ENCODE results near the gene ATRN.
"Not testable (repeated sequence)": the region's sequence is repeated elsewhere in the genome, so short reads cannot be mapped to it uniquely, and the experiment has no call there.

ATRN gene

DNA sequence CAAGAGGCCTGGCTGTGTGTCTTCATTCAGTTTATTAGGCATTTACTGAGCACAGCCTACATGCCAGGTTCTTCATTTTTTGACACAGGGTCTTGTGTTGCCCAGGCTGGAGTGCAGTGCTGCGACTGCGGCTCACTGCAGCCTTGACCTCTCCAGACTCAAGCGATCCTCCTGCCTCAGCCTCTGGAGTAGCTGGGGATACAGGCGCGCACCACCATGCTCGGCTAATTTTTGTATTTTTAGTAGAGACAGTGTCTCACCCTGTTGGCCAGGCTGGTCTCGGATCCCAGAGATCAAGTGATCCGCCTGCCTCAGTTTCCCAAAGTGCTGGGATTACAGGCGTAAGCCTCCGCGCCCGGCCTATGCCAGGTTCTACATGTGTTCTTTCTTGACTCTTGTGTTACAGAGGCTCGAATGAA lies 601 bp upstream of the ATRN start:
- DNase-seq (ENCODE audit: low read depth in 2 of 2) = no peak

DNA sequence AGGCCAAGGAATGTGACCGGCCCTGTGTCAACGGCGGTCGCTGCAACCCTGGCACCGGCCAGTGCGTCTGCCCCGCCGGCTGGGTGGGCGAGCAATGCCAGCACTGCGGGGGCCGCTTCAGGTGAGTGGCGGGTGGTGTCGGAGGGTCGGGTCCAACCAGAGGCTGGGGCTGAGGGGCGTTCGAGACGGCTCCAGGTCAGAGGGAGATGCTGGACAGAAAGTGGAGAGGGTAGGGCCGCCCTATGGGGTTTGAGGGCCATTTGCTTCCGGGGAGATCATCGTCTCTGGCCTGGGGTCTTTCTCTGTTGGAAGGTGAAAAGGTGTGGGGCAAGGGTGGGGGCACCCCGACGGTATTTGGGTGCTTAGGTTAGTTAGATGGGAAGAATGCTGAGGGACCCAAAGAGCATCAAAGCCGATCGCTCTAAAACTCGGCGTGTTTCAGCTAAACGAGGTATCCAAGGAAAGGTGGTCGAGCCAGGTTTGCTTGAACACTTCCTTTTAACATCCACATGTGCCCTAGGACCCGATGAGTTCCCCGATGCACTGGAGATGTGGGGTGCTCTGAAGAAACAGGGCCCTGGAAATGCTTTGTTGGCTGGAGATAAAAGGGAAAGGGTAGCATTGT lies 691 bp downstream of the ATRN start:
- no peak for DNase-seq (ENCODE audit: low read depth in 2 of 2)

DNA sequence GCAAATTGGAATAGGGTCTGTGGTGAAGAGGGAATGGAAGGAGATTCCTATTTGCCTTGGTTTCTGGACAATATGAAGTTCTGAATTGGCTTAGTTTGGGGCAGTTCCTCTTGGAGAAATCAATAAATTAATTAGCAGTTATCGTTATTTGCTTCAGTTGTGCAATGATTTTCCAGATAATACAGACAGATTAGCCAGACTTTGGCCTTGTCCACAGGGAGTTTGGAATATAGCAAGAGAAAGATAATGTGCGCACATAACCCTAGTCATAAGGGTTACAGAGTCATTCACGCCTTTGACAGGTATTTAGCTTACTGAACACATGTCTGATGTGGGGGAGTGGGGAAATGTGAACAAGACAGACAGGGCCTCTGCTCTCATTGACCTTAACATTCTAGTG lies 1.3 kb downstream of the ATRN start:
- DNase-seq (ENCODE audit: low read depth in 2 of 2) = no peak

DNA sequence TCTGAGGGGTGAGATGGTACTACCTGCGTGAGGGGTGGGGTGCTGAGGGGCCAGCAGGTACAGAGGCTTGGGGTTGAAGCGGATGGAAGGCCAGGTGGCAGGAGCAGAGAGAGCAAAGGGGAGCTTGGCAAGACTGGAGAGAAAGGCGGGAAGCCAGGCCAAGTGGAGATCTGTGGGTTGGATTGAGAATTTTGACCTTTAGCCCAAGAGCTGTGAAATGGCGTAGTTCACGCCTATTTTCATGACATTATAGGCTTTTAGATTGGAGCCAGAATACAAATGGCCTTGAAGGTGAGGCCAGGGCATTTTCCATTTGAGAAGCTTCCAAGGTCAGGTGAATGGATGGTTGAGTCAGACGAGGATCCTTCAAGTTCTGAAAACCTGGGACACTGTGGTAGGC lies 2.5 kb downstream of the ATRN start:
- no peak for DNase-seq (ENCODE audit: low read depth in 2 of 2)

DNA sequence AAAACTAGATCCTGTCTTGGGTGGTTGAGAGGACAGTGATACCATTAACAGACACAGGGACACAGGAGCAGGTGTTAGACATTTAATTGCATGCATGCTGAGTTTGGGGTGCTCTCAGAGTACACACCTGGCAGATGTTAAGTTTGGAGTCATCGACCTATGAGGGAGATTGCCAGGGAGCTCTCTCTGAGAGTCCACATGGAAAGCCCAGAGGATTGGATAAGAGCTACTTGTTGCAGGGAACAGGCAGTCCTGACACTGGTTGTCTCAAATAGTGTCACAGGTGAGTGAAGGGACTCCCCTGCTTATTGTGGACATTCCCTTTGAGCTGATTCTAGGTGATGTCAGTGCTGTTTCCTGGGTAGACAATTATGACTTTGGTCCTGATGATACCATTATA lies 3.1 kb downstream of the ATRN start:
- DNase-seq (ENCODE audit: low read depth in 2 of 2) = no peak

DNA sequence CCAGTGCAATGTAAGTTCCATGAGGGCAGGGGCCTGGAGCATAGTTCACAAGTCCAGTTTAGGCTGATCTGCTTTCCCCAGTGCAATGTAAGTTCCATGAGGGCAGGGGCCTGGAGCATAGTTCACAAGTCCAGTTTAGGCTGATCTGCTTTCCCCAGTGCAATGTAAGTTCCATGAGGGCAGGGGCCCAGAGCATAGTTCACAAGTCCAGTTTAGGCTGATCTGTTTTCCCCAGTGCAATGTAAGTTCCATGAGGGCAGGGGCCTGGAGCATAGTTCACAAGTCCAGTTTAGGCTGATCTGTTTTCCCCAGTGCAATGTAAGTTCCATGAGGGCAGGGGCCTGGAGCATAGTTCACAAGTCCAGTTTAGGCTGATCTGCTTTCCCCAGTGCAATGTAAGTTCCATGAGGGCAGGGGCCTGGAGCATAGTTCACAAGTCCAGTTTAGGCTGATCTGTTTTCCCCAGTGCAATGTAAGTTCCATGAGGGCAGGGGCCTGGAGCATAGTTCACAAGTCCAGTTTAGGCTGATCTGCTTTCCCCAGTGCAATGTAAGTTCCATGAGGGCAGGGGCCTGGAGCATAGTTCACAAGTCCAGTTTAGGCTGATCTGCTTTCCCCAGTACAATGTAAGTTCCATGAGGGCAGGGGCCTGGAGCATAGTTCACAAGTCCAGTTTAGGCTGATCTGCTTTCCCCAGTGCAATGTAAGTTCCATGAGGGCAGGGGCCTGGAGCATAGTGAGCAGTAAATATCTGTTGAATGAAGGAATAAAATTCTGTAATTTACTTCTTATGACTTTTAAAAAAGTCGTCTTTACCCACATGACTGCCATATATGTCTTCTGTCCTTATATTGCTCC lies 6.4 kb downstream of the ATRN start:
- DNase-seq (ENCODE audit: low read depth in 2 of 2) = not testable (repeated sequence)

DNA sequence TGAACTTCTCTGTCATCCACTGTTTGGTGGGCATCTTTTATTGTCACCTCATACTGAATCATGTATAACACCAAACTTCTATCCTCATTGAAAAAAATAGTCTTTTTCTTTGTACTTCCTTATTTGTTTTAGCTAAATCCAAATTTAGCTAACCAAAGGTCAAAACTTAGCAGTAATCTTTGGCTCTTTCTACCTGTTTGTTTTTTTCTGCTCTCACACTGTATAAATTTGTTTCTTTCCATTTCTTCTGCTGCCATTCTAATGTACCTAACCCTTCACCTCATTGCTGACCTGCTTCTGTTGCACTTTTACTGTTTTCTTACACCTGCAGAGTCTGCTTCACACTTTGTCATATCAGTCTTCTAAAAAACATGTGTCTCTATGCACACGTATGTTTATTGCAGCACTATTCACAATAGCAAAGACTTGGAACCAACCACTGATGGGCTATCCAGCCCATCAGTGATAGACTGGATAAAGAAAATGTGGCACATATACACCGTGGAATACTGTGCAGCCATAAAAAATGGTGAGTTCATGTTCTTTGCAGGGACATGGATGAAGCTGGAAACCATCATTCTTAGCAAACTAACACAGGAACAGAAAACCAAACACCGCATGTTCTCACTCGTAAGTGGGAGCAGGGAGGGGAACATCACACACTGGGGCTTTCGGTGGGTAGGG lies 7.2 kb downstream of the ATRN start:
- no peak for DNase-seq (ENCODE audit: low read depth in 2 of 2)

DNA sequence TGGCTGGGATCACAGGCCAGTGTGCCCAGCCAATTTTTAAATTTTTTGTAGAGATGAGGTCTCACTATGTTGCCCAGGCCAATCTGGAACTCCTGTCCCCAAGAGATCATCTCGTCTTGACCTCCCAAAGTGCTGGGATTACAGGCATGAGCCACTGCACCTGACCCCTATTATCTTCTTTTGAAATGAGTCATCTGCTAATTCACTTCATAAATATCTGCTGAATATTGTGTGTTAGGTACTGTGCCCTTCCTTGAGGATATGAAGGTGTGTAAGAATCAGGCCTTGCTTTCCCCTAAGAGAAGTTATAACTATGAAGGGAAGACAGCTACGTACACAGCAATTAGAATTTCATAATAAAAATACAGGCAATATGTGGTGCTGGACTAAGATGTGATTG lies 8.2 kb downstream of the ATRN start:
- no peak for DNase-seq (ENCODE audit: low read depth in 2 of 2)

DNA sequence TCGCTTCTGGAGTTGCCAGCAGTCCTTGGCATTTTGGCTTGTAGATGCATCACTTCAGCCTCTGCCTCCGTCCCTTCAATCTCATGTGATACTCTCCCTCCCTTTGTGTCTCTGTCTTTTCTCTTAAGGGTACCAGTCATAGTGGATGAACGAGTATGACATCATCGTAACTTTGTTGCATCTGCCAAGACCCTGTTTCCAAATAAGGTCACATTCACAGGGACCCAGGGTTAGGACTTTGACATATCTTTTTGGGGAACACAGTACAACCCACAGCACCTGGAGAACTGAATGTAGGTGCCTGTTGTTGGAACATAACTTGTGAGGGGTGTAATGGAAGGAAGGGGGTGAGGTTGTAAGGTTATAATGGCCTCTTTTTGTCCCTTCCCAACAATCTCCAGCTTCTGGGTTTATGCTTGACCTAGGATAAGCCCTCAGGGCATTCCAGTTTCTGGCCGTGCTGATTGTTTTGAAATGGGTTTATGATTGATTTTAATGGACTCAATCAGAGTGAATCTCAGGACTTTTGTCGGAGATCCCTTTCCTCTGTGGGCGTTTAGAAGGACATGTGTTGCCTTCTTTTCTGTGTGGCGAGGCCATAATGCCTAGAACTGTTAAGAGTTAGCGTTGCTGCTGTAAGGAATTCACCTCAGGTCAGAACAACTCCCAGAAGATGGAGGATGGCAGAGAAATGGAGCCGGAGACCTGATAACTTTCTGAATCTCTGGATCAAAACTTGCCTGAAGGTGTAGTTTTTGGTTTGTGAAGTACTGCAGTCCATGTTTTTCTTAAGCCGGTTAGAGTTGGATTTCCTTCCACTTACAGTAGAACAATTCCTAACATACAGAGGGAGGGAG lies 9.2 kb downstream of the ATRN start:
- no peak for DNase-seq (ENCODE audit: low read depth in 2 of 2)

DNA sequence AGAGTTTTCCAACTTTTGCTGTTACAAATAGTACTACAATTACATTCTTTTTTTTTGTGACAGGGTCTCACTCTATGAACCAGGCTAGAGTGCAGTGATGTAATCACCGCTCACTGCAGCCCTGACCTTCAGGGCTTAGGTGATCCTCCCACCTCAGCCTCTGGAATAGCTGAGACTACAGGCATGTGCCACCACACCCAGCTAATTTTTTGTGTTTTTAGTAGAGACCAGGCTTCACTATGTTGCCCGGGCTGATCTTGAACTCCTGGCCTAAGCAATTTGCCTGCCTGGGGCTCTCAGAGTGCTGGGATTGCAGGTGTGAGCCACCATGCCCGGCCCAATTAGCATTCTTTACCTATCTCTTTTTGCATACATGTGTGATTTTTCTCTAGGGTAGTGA lies 12.5 kb downstream of the ATRN start:
- no peak for DNase-seq (ENCODE audit: low read depth in 2 of 2)

DNA sequence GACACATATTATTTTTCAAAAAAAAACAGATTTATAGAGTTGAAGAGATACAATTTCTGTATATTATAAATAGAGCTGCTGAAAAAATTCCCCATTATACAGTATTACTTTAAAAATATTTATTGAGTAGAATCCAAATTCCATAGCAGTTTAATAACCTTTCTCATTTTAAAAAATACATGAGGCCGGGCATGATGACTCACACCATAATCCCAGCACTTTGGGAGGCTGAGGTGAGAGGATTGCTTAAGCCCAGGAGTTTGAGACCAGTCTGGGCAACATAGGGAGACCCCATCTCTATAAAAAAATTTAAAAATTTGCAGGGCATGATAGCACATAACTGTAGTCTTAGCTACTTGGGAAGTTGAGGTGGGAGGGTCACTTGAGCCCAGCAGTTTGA lies 13.0 kb downstream of the ATRN start:
- no peak for DNase-seq (ENCODE audit: low read depth in 2 of 2)

DNA sequence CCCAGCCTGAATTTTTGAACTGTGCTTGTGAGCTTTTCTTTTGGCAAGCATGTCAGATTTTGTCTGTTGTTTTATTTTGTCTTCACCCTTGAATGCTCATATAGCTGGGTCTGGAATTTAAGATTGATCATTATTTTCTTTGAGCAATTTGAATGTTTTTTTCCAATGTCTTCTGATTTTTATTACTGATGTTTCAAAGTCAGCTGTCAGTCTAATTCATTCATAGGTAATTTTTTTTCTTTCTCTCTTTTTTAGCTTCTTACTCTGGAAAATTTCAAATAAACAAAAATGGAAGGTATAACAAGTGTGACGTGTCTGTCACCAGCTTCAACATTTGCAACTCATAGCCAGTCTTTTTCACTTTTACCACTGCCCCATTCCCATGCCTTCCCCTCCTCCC lies 15.1 kb downstream of the ATRN start:
- no peak for DNase-seq (ENCODE audit: low read depth in 2 of 2)

DNA sequence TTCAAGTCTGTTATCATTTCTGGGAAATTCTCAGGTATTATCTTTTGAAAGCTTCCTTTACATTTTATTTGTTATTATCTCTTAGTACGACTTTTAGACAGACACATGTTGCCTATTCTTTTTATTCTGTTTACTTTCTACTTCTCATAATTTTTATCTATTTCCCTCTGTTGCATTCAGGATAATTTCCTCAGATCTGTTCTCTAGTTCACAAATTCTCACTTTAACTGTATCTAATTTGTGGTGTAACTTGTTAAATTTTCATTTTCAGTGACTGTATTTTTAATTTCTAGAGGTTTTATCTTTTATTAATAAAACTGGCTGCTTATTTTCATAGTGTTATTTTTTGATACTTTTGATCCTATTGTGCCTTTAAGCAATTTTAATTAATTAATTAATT lies 16.0 kb downstream of the ATRN start:
- DNase-seq (ENCODE audit: low read depth in 2 of 2) = no peak

DNA sequence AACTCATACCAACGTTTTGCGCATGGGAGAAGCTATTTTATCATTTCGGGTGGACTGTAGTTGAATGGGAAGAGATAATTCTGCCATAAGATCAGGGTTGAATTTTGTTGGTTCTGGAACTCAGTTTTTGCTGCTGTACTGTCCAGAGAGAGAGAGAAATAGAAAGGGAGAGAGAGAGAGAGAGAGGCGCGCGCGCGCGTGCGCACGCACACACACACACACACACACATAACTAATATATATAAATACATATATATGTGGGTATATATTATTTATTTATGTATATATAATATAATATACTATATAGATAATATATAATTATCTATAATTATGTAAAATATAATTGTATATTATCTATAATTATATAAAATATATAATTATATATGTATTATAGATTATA lies 21.9 kb downstream of the ATRN start:
- DNase-seq (ENCODE audit: low read depth in 2 of 2) = no peak

DNA sequence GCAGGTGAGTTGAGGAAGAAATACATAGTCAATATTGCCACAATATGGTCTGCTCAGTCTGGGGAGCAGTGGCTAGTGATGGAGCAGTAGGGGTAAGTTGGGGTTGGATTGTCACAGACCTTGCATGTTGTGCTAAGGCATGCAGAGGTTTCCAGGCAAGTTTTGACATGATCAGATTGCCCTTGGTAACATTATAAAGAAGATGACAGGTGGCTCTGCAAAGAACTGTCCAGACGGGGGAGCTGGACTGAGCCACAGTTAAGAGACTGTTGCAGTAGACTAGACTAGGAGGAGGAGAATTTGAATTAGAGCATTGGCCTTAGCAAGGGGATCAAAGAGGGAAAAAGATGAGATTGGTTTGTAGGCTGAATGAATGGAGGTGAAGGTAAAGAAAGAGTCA lies 23.4 kb downstream of the ATRN start:
- DNase-seq (ENCODE audit: low read depth in 2 of 2) = no peak

DNA sequence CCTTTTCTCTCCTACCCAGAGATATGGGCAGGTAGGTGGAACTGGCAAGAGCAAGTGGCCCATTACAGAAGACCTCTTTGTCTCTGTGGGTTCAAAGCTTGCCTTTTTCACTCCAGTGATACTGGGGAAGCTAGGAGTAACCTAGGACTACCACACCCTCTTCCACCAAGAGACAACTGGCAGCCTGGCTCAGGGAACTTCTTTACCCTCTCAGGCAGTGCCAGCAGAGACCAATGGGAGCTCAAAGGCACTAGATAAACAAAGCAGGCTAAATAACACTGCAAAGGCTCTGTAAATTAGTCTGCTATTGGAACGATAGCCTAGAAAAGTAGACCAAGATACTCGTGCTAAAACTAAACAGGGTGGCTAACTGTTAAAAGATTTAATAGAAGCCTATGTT lies 32.1 kb downstream of the ATRN start:
- DNase-seq (ENCODE audit: low read depth in 2 of 2) = no peak

DNA sequence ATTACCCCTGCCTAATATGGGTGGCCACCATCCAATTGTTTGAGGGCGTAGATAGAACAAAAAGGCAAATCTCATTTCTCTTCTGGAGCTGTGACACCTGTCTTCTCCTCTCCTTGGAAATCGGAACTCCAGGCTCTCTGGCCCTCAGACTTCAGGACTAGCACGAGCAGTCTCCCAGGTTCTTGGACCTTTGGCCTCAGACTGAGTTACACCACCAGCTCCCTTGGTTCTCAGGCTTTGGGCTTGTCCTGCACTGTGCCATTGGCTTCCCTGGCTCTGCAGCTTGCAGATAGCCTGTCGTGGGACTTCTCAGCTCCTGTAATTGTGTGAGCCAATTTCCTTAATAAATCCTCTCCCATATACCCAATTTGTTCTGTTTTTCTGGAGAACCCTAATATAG lies 34.3 kb downstream of the ATRN start:
- DNase-seq (ENCODE audit: low read depth in 2 of 2) = no peak

DNA sequence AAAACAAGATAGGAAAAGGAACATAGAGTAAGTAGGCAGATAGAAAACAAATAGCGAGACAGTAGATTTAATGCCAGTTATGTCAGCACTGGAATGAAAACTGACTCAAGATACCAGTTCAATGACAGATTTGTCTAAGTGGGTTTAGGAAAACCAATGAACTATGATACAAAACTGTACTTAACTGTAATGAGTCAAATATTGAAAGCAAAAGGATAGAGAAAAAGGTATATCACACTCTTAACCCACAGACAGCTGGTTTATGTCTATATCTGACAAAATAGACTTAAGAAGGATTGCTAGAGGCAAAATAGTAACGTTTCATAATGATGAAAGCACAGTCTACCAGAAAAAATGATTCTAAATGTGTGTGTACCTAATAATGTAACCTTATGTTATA lies 38.2 kb downstream of the ATRN start:
- no peak for DNase-seq (ENCODE audit: low read depth in 2 of 2)

DNA sequence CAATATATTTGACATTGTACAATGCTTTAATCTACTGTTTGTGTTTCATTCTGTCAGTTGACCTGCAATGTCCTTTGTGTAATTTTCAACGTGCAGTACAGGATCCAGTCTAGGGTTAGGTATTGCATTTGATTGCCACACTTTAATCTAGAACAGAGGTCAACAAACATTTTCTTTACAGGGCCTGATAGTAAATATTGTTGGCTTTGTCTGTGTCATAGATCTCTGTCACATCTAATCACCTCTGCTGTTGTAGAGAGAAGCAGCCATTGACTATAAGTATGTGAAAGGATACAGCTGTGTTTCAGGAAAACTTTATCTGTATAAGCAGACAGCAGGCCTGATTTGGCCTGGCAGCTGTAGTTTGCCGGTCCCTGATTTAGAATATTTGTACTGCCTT lies 39.3 kb downstream of the ATRN start:
- no peak for DNase-seq (ENCODE audit: low read depth in 2 of 2)

DNA sequence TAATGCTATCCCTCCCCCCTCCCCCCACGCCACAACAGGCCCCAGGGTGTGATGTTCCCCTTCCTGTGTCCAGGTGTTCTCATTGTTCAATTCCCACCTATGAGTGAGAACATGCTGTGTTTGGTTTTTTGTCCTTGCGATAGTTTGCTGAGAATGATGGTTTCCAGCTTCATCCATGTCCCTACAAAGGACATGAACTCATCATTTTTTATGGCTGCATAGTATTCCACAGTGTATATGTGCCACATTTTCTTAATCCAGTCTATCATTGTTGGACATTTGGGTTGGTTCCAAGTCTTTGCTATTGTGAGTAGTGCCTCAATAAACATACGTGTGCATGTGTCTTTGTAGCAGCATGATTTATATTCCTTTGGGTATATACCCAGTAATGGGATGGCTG lies 41.4 kb downstream of the ATRN start:
- not testable (repeated sequence) for DNase-seq (ENCODE audit: low read depth in 2 of 2)

DNA sequence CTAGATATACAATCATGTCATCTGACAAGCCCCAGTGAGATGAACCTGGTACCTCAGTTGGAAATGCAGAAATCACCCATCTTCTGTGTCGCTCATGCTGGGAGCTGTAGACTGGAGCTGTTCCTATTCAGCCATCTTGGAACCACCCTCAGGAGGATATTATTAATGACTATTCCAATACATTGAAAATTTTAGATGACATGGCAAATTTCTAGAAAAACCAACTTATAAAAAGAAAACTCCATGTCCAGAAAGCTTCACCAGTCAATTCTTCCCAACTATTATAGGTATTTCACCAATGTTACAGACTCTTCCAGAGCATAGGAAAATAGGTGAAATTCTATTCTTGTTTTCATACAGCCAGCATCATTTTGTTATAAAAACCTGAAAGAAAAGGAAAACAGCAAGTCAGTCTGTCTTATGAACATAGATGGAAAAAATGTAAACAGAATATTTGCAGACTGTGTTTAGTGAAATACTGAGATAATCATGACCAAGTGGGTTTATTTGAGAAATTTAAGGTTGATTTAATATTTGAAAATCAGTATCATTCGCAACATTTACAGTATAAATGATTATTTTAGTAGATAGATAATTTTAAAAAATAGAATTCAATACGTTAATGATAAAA lies 43.3 kb downstream of the ATRN start:
- no peak for DNase-seq (ENCODE audit: low read depth in 2 of 2)

Data from stimulated activated CD8-positive, alpha-beta memory T cell treated with anti-CD3 and anti-CD28 coated beads, Interleukin-2, amount 100 ng/mL, for 1 hour (primary cell).